HepG2 (cell line): ENCODE data around the gene SPRYD4. TPM values are rescaled to one million over a fixed set of nuclear protein-coding genes. Genes with fewer than 3 reads are reported as not detected.

ENCODE experiments used
- BHLHE40 ChIP-seq: IDR thresholded peaks from 2 replicates; pipeline ENCODE4 v1.6.1; 2011; ENCODE audit warnings: low read length, improper control_type of control experiment
- CCDC6 ChIP-seq: sonication (generic); formaldehyde crosslinking; IDR thresholded peaks from 2 replicates; pipeline ENCODE4 v1.8.1; 2022; ENCODE audit warnings: mild to moderate bottlenecking, missing genetic modification reagents, moderate library complexity
- GABPB1 ChIP-seq: IDR thresholded peaks from 2 replicates; pipeline ENCODE4 v1.6.1; 2016; ENCODE audit warnings: mild to moderate bottlenecking, missing genetic modification reagents, moderate library complexity, missing compliant biosample characterization
- HNF4A ChIP-seq: sonication (generic); formaldehyde crosslinking; IDR thresholded peaks from 2 replicates; pipeline ENCODE4 v1.4.0; 2020; ENCODE audit warnings: missing genetic modification reagents
- ISL2 ChIP-seq: sonication (generic); formaldehyde crosslinking; IDR thresholded peaks from 2 replicates; pipeline ENCODE4 v1.5.0; 2020; ENCODE audit warnings: missing genetic modification reagents
- KDM5A ChIP-seq: fragments of 200-600 bp; sonication (generic); IDR thresholded peaks from 2 replicates; pipeline ENCODE4 v1.7.0; 2018; ENCODE audit warnings: antibody characterized with exemption, mild to moderate bottlenecking, low read length, borderline replicate concordance
- KLF11 ChIP-seq: IDR thresholded peaks from 2 replicates; pipeline ENCODE4 v1.6.1; 2016; ENCODE audit warnings: missing compliant biosample characterization
- MXI1 ChIP-seq: IDR thresholded peaks from 3 replicates; pipeline ENCODE4 v1.6.1; 2012; ENCODE audit warnings: low read depth, low read length, inconsistent platforms, borderline replicate concordance
- TP53 ChIP-seq: sonication (generic); formaldehyde crosslinking; conservative IDR thresholded peaks from 2 replicates; pipeline ENCODE4 v1.4.0; 2020; ENCODE audit warnings: missing genetic modification reagents
- YEATS2 ChIP-seq: sonication (generic); formaldehyde crosslinking; IDR thresholded peaks from 2 replicates; pipeline ENCODE4 v1.4.0; 2020; ENCODE audit warnings: missing genetic modification reagents, borderline replicate concordance
- ZFP36 ChIP-seq: fragments of 150-350 bp; IDR thresholded peaks from 2 replicates; pipeline ENCODE4 v1.6.1; 2018; ENCODE audit warnings: borderline replicate concordance, low read length, low read depth; ENCODE audit not compliant: partially characterized antibody
- ZNF782 ChIP-seq: sonication (generic); formaldehyde crosslinking; IDR thresholded peaks from 2 replicates; pipeline ENCODE4 v1.4.0; 2020; ENCODE audit warnings: missing genetic modification reagents, mild to moderate bottlenecking, borderline replicate concordance
- ZNF841 ChIP-seq: sonication (generic); formaldehyde crosslinking; IDR thresholded peaks from 2 replicates; pipeline ENCODE4 v1.8.1; 2023; ENCODE audit warnings: missing genetic modification reagents, borderline replicate concordance
- polyA plus RNA-seq, 8 experiments: library from polyadenylated mRNA; depleted of rRNA in 3 of 8; stranded (reverse) in 7 of 8; unstranded in 1 of 8; fragments of >200 nt; fragmentation: Illumina TruSeq in 4 of 8; extraction: Trizol in 4 of 8; gene quantifications; 2 replicates each; pipeline versions ENCODE4 v1.2.1 to v1.2.3, GENCODE V29; 2011 to 2016; ENCODE audit warnings: low read depth in 4 of 8, missing spikeins in 1 of 8, mixed read lengths in 1 of 8; ENCODE audit not compliant: insufficient read depth in 1 of 8
- total RNA-seq, 5 experiments: library from RNA; depleted of rRNA; stranded (reverse); fragments of >200 nt; fragmentation: Illumina TruSeq; extraction: Trizol; gene quantifications; 2 replicates each; pipeline ENCODE4 v1.2.3, GENCODE V29; 2016; ENCODE audit warnings: low read depth in 1 of 5
- TF ChIP-seq, protein P1 (sequence below): sonication (generic); formaldehyde crosslinking; conservative IDR thresholded peaks from 2 replicates; pipeline ENCODE4 v1.4.0; 2020; ENCODE audit warnings: missing genetic modification reagents

Gene SPRYD4
- total and polyA plus RNA-seq, 2 of the 13 experiments (the other 11 are each of a cell fraction or from before 2014, with no cell fraction given): 3.9 to 4.5 TPM

DNA sequence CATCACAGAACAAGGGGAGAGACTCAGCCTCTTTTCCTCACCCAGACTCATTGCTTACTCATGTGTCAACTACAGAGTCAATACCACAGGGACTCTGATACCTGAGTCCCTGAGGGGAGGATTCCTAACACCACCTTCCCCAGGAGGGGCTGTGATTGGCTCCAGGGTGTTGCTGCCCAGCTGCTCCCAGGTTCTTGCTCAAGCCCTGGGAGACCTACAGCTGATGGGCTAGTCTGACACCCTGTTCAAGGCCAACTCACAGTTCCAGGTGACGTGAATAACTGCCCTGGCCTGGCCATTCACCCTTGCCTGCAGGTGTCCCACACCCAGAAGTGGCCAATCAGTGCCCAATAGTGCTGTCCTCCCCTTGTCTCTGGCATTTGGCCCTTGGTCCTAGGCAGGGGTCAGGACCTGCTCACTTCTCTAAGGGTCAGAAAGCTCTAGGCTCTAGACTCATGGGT is 8.6 kb downstream of the SPRYD4 start (continued):
- TF ChIP-seq ZFP36 (no peak), ZNF841 (CRISPR knock-in tag) (no peak), HNF4A (CRISPR knock-in tag) (peak; percentile 64), KLF11 (CRISPR knock-in tag) (no peak), GABPB1 (no peak), ISL2 (CRISPR knock-in tag) (no peak), KDM5A (no peak), YEATS2 (CRISPR knock-in tag) (0 out of 2 replicates have a peak, but pooled peaks have one; percentile 26), BHLHE40 (no peak), CCDC6 (no peak), ZNF782 (CRISPR knock-in tag) (no peak), TP53 (CRISPR knock-in tag) (no peak), MXI1 (peak; percentile 28; the same call in 1 of the 3 replicates)
- TF ChIP-seq, protein P1, sequence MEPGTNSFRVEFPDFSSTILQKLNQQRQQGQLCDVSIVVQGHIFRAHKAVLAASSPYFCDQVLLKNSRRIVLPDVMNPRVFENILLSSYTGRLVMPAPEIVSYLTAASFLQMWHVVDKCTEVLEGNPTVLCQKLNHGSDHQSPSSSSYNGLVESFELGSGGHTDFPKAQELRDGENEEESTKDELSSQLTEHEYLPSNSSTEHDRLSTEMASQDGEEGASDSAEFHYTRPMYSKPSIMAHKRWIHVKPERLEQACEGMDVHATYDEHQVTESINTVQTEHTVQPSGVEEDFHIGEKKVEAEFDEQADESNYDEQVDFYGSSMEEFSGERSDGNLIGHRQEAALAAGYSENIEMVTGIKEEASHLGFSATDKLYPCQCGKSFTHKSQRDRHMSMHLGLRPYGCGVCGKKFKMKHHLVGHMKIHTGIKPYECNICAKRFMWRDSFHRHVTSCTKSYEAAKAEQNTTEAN (CRISPR knock-in tag): no peak
- TF ChIP-seq, all 625 proteins: peak for 40
